ENCODE data around the gene MUSK.

MUSK gene

DNA sequence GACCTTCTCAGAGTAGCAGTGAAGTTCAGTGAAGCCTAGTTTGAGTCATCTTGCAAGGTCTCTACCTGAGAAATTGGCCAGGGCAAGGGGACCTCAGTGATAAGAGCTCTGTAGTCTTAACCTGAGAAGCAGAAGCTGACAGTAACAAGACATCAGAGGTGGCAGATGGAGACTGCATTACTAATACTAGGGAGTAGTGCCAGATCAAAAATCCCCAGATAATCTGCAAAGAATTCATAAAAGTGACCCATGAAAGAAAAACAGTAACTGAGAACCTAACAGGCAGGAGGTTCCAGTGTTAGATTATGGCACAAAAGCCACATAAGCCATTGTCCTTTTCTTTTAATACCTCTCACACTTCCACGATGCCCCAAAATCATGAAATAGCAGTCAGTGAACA lies 175.5 kb downstream of the MUSK start:
- no peak overlapping the region for H3K4me3 ChIP-seq (ENCODE audit: insufficient read depth, low read length, poor library complexity, severe bottlenecking)
- no peaks in the 10 kb centered on the region for H3K9me2 ChIP-seq (replicated peaks; ENCODE audit: insufficient read depth, low read length)
- no peaks in the 10 kb centered on the region for H3K79me2 ChIP-seq (ENCODE audit: insufficient read depth, low read length)
- H4K20me1 ChIP-seq (ENCODE audit: low read depth, low read length) = no peaks in the 10 kb centered on the region
- TF ChIP-seq, protein P1, sequence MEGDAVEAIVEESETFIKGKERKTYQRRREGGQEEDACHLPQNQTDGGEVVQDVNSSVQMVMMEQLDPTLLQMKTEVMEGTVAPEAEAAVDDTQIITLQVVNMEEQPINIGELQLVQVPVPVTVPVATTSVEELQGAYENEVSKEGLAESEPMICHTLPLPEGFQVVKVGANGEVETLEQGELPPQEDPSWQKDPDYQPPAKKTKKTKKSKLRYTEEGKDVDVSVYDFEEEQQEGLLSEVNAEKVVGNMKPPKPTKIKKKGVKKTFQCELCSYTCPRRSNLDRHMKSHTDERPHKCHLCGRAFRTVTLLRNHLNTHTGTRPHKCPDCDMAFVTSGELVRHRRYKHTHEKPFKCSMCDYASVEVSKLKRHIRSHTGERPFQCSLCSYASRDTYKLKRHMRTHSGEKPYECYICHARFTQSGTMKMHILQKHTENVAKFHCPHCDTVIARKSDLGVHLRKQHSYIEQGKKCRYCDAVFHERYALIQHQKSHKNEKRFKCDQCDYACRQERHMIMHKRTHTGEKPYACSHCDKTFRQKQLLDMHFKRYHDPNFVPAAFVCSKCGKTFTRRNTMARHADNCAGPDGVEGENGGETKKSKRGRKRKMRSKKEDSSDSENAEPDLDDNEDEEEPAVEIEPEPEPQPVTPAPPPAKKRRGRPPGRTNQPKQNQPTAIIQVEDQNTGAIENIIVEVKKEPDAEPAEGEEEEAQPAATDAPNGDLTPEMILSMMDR (IDR thresholded peaks at IDR 0.05; ENCODE audit: insufficient read depth, low read length, poor library complexity, severe bottlenecking) = no peak
- no peaks in the 10 kb centered on the region for H3K36me3 ChIP-seq (ENCODE audit: low read length)
- no peak overlapping the region for H2AFZ ChIP-seq (ENCODE audit: low read depth, low read length, severe bottlenecking)
- H3F3A ChIP-seq (ENCODE audit: insufficient read depth) = no peaks in the 10 kb centered on the region
- no peaks in the 10 kb centered on the region for H3K27me3 ChIP-seq (ENCODE audit: low read length)
- H3K4me2 ChIP-seq (ENCODE audit: low read depth, low read length, poor library complexity, severe bottlenecking) = no peak overlapping the region
- H3K9ac ChIP-seq (ENCODE audit: low read length) = no peak overlapping the region
- no peaks in the 10 kb centered on the region for H3K9me3 ChIP-seq (ENCODE audit: insufficient read depth, low read length)
- no peak overlapping the region for H3K27ac ChIP-seq (ENCODE audit: low read depth, low read length)

DNA sequence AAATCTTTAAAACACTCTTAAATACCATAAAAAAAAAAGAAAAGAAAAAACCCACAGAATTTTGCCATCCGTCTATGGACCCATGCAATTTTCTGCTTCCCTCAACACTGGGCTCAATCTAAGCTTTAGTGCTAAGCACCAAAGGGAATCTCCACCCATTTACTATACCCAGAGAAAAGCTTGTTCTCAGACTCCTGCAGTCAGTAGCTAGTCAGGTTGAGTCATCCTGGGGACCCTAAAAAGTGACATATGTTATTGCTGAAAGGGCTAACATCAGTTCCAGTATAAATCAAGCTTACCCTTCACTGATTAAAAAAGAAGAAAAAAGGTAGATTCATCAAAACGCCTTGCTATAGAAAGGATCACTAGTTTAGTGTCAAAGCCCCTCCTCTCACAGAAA lies 177.6 kb downstream of the MUSK start:
- TF ChIP-seq, protein P1 (IDR thresholded peaks at IDR 0.05; ENCODE audit: insufficient read depth, low read length, poor library complexity, severe bottlenecking) = no peak
- no peak for TF ChIP-seq EZH2phosphoT487 (conservative IDR thresholded peaks at IDR 0.05; ENCODE audit: low read length)
- Histone ChIP-seq H3K27me3 (ENCODE audit: low read length) (no peaks in the 10 kb centered on the region), H3K4me2 (ENCODE audit: low read depth, low read length, poor library complexity, severe bottlenecking) (no peak overlapping the region), H3K36me3 (ENCODE audit: low read length) (no peaks in the 10 kb centered on the region), H3K9me2 (replicated peaks; ENCODE audit: insufficient read depth, low read length) (no peaks in the 10 kb centered on the region), H2AFZ (ENCODE audit: low read depth, low read length, severe bottlenecking) (no peak overlapping the region), H3K27ac (ENCODE audit: low read depth, low read length) (no peak overlapping the region), H3K4me3 (ENCODE audit: insufficient read depth, low read length, poor library complexity, severe bottlenecking) (no peak overlapping the region), H3K9ac (ENCODE audit: low read length) (no peak overlapping the region), H4K20me1 (ENCODE audit: low read depth, low read length) (no peaks in the 10 kb centered on the region), H3F3A (ENCODE audit: insufficient read depth) (no peaks in the 10 kb centered on the region), H3K9me3 (ENCODE audit: insufficient read depth, low read length) (no peaks in the 10 kb centered on the region), H3K79me2 (ENCODE audit: insufficient read depth, low read length) (no peaks in the 10 kb centered on the region)

DNA sequence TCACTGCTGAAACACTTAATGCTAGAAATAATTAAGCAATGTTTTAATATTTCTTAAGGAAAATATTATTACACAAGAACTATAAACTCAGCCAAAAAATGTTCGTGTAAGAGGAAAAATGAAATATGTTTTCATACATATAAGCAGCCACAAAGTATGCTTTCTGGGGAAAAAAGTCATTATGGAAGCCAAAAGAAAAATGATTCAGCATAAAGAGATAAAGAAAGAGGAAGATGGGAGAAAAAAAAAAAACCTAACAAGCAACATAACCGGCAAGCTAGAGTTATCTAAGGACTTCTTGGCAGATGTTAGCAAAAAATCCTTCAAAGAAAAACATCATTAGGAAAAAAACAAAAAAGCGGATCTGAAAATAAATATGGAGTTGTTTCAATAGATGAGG lies 179.1 kb downstream of the MUSK start:
- Histone ChIP-seq H4K20me1 (ENCODE audit: low read depth, low read length) (no peaks in the 10 kb centered on the region), H3K4me2 (ENCODE audit: low read depth, low read length, poor library complexity, severe bottlenecking) (no peak overlapping the region), H3K79me2 (ENCODE audit: insufficient read depth, low read length) (no peaks in the 10 kb centered on the region), H3K36me3 (ENCODE audit: low read length) (no peaks in the 10 kb centered on the region), H2AFZ (ENCODE audit: low read depth, low read length, severe bottlenecking) (no peak overlapping the region), H3K9me3 (ENCODE audit: insufficient read depth, low read length) (no peaks in the 10 kb centered on the region), H3K27ac (ENCODE audit: low read depth, low read length) (no peak overlapping the region), H3F3A (ENCODE audit: insufficient read depth) (no peaks in the 10 kb centered on the region), H3K9ac (ENCODE audit: low read length) (no peak overlapping the region), H3K27me3 (ENCODE audit: low read length) (no peaks in the 10 kb centered on the region), H3K9me2 (replicated peaks; ENCODE audit: insufficient read depth, low read length) (no peaks in the 10 kb centered on the region), H3K4me3 (ENCODE audit: insufficient read depth, low read length, poor library complexity, severe bottlenecking) (no peak overlapping the region)
- TF ChIP-seq, protein P1 (IDR thresholded peaks at IDR 0.05; ENCODE audit: insufficient read depth, low read length, poor library complexity, severe bottlenecking) = no peak
- TF ChIP-seq EZH2phosphoT487 (conservative IDR thresholded peaks at IDR 0.05; ENCODE audit: low read length) = no peak

All from SU-DHL-6 (cell line).